IPS DF 6.9 (cell line): ENCODE results near the gene SMIM1.
"Not testable (repeated sequence)": the region's sequence is repeated elsewhere in the genome, so short reads cannot be mapped to it uniquely, and the experiment has no call there.

Experiments
- DNase-seq: peaks from one replicate; pipeline ENCODE4 v3.0.0-alpha.2; 2013; ENCODE audit warnings: low read depth, low spot score
- H3K27ac ChIP-seq: one replicate; pipeline ENCODE4 v1.5.1; 2013; ENCODE audit warnings: low read length, control low read depth
- H3K27me3 ChIP-seq: 2 replicates; pipeline ENCODE4 v1.6.1; 2013; ENCODE audit warnings: mild to moderate bottlenecking, low read length; ENCODE audit not compliant: control insufficient read depth, insufficient read depth
- H3K36me3 ChIP-seq: 2 replicates; pipeline ENCODE4 v1.6.1; 2013; ENCODE audit warnings: low read length; ENCODE audit not compliant: control insufficient read depth, insufficient read depth
- H3K4me1 ChIP-seq: 2 replicates; pipeline ENCODE4 v1.6.1; 2013; ENCODE audit warnings: low read length; ENCODE audit not compliant: control insufficient read depth, insufficient read depth
- H3K4me3 ChIP-seq: 2 replicates; pipeline ENCODE4 v1.5.1; 2013; ENCODE audit warnings: mild to moderate bottlenecking, low read length
- H3K9me3 ChIP-seq: 2 replicates; pipeline ENCODE4 v1.6.1; 2013; ENCODE audit warnings: low read length, inconsistent platforms; ENCODE audit not compliant: control insufficient read depth, insufficient read depth
- WGBS: extraction: QIAGEN DNeasy Blood & Tissue Kit; methylation state at CpG from one replicate; pipeline ENCODE4 v1.1.7; 2013; ENCODE audit warnings: mixed read lengths, missing lambda C conversion rate; ENCODE audit not compliant: insufficient read length, insufficient coverage; 5-methylcytosine and 5-hydroxymethylcytosine counted together

Gene SMIM1, protein sequence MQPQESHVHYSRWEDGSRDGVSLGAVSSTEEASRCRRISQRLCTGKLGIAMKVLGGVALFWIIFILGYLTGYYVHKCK

DNA sequence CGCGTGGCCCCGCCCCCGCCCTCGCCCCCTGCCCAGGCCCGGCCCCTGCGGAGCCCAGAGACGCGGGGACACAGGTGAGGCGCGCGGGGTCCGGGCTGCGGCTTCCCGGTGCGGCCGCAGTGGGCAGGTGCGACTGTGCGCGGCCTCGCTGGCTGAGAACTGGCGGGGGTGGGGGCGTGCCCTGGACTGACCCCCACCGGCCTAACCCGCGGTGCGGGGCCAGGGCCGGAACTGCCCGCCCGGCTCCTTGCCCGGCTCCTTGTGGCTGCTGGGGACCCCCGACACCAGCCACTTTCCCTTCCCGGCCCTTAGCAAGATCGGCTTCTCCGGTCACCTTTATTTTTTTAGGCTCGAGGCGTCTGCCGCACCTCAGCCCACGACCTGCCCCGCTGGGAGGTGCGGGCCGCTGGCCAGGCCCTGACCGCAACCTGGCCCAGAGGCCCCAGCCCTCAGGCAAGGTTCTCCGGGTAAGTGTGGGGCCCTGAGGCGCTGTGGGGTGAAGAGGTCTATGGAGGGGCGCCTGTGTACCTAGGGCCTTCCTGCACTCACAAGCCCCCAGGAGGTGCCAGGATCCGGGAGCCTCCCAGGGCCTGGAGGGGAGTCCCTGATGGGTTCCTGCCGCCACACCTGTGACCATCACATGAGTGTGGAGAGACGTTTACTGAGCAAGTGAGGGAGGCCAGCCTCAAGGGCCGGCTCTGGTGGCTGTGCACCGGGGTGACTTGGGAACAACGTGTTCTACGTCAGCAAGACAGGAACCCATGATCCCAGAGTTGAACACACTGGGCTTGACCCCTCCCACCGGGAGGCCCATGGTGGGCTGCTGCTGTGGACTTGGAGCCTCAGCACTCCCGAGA is at the start of gene SMIM1:
TSS of gene SMIM1 (plus strand) at position 35 of the 857 bp plus-strand sequence. CDS start 2,625 bp downstream, outside the sequence.
- H3K27ac ChIP-seq: no peak within 1 kb of the TSS
- peaks cover 16% of the 10 kb centered on the region for H3K4me1 ChIP-seq
- no peaks in the 10 kb centered on the region for H3K27me3 ChIP-seq
- no peak for DNase-seq
- H3K36me3 ChIP-seq: no peaks in the 10 kb centered on the region; the same call in 1 of the 2 replicates
- H3K4me3 ChIP-seq: peak within 1 kb of the TSS; percentile 52; the same call in 1 of the 2 replicates
- no CpG with 5 or more reads among the region's 55 CpGs for WGBS
- H3K9me3 ChIP-seq: no peaks in the 10 kb centered on the region

DNA sequence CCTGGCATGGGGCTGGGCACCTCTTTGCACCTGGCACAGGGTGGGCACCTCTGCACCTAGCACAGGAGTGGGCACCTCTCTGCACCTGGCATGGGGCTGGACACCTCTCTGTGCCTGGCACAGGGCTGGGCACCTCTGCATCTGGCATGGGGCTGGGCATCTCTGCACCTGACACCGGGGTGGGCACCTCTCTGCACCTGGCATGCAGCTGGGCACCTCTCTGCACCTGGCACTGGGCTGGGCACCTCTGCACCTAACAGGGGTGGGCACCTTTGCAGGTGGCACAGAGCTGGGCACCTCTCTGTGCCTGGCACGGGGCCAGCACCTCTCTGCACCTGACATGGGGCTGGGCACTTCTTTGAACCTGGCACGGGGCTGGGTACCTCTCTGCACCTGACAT is 49.7 kb upstream of the SMIM1 start:
- no CpG with 5 or more reads among the region's 3 CpGs for WGBS
- Histone ChIP-seq H3K4me1 (peaks cover 5% of the 10 kb centered on the region; the same call in 1 of the 2 replicates), H3K36me3 (no peaks in the 10 kb centered on the region; the same call in 1 of the 2 replicates), H3K27ac (no peak overlapping the region), H3K4me3 (no peak overlapping the region), H3K9me3 (no peaks in the 10 kb centered on the region), H3K27me3 (no peaks in the 10 kb centered on the region)
- no peak for DNase-seq

DNA sequence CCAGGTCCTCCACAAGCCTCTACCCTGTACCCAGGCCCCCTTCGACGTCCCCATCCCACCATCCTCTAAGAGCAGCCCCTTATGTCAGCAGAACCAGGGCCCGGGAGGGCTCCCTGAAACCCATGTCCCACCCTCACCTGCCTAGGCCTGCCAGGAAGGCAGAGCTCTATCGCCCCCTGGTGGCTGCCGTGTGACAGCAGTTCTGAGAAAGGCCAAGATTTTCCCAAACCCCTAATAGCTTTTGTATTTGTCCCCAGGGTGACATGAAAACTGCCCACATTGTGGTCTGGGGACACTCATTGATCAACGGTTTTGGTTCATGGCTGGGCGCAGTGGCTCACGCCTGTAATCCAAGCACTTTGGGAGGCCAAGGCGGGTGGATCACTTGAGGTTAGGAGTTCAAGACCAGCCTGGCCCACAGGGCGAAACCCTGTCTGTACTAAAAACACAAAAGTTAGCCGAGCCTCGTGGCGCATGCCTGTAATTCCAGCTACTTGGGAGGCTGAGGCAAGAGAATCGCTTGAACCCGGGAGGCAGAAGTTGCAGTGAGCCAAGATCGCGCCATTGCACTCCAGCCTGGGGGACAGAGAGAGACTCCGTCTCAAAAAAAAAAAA is 48.0 kb upstream of the SMIM1 start:
- not testable (repeated sequence) for H3K27me3 ChIP-seq, H3K27ac ChIP-seq, H3K4me1 ChIP-seq, H3K9me3 ChIP-seq, H3K4me3 ChIP-seq, H3K36me3 ChIP-seq
- peak; percentile 70 for DNase-seq
- no CpG with 5 or more reads among the region's 18 CpGs for WGBS

DNA sequence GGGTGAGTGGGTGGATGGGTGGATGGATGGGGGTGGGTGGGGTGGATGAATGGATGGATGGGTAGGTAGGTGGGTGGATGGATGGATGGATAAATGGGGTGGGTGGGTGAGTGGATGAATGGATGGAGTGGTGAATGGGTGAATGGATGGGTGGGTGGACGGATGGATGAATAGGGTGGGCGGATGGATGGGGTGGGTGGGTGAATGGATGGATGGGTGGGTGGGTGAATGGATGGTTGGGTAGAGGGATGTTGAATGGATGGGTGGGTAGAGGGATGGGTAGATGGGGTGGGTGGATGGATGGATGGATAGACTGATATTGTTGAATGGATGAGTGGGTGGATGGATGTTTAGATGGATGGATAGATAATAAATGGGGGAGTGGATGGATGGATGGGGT is 47.2 kb upstream of the SMIM1 start:
- Histone ChIP-seq H3K27me3 (no peaks in the 10 kb centered on the region), H3K4me1 (peaks cover 2% of the 10 kb centered on the region; the same call in 1 of the 2 replicates), H3K9me3 (no peaks in the 10 kb centered on the region), H3K4me3 (no peak overlapping the region), H3K36me3 (no peaks in the 10 kb centered on the region; the same call in 1 of the 2 replicates), H3K27ac (no peak overlapping the region)
- no peak for DNase-seq
- WGBS: 100% methylated on average over 2 of the region's 2 CpGs

DNA sequence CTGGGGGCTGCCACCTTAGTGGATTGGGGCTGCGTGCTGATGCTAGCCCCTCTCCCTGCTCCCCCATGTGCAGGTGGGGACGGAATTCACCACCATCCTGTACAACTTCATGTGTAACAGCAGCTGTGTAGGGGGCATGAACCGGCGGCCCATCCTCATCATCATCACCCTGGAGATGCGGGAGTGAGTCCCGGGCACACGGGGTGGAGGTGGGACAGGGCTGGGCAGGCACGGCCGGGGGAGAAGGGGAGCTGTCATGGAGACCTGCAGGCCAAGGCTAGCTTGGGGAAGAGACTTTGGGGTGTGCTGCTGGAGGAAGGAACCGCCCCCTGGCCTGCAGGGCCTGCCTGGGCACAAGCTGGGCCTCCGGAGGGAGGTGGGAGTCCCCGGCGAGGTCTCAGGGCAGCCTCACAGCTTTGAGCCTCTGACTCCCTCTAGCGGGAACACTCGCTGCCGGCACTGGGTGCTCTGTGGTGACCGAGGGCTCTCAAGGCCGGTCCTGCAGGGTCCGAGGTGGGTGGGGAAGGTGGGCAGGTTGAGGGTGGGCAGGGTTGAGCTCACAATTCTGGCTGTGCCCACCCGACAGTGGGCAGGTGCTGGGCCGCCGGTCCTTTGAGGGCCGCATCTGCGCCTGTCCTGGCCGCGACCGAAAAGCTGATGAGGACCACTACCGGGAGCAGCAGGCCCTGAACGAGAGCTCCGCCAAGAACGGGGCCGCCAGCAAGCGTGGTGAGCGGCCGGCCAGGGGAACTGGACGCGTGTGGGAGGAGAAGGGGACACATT is 45.3 kb upstream of the SMIM1 start:
- Histone ChIP-seq H3K27me3 (no peaks in the 10 kb centered on the region), H3K4me1 (peaks cover 1% of the 10 kb centered on the region), H3K9me3 (no peaks in the 10 kb centered on the region), H3K4me3 (no peak overlapping the region), H3K27ac (no peak overlapping the region), H3K36me3 (no peaks in the 10 kb centered on the region; the same call in 1 of the 2 replicates)
- no CpG with 5 or more reads among the region's 37 CpGs for WGBS
- DNase-seq: no peak

DNA sequence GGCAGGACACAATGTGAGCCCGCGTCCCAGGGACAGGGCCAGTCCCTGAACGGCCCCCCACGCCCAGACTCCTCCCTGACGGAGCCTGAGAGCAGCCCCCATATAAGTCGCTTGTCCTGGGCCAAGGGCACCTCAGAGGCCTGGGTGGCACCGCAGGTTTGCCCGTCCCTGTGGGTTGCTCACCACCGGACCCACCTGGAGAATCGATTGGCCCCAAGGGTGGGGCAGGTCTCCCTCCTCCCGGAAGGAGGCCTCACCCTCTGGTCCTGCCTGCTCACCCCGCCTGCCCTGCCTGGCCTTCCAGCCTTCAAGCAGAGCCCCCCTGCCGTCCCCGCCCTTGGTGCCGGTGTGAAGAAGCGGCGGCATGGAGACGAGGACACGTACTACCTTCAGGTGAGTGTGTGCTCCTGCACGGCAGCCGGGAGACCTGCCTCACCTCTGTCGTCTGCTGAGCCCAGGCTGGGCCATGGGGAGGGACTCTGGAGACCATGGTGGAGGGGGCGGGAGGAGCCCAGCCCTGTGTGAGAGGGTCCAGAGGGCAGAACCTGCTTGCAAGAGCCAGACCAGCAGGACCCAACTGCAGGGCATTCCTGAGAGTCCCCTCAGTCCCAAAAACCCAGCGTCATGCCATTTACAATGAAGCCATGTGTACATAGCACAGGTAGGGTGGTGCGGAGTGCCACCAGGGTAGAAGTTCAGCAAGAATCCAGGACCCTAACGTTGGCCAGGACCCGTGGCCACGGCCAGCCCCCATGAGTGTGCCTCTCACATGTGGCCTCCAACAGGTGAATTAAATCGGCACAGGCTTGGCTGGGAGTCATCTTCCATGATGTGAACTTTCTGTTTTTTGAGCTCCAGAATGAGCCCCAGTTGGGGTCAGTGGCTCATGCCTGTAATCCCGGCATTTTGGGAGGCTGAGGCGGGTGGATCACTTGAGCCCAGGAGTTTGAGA is 44.4 kb upstream of the SMIM1 start:
- no CpG with 5 or more reads among the region's 31 CpGs for WGBS
- Histone ChIP-seq H3K9me3 (no peaks in the 10 kb centered on the region), H3K27ac (no peak overlapping the region), H3K4me1 (peaks cover 2% of the 10 kb centered on the region), H3K27me3 (no peaks in the 10 kb centered on the region), H3K36me3 (no peaks in the 10 kb centered on the region; the same call in 1 of the 2 replicates), H3K4me3 (no peak overlapping the region)
- no peak for DNase-seq

DNA sequence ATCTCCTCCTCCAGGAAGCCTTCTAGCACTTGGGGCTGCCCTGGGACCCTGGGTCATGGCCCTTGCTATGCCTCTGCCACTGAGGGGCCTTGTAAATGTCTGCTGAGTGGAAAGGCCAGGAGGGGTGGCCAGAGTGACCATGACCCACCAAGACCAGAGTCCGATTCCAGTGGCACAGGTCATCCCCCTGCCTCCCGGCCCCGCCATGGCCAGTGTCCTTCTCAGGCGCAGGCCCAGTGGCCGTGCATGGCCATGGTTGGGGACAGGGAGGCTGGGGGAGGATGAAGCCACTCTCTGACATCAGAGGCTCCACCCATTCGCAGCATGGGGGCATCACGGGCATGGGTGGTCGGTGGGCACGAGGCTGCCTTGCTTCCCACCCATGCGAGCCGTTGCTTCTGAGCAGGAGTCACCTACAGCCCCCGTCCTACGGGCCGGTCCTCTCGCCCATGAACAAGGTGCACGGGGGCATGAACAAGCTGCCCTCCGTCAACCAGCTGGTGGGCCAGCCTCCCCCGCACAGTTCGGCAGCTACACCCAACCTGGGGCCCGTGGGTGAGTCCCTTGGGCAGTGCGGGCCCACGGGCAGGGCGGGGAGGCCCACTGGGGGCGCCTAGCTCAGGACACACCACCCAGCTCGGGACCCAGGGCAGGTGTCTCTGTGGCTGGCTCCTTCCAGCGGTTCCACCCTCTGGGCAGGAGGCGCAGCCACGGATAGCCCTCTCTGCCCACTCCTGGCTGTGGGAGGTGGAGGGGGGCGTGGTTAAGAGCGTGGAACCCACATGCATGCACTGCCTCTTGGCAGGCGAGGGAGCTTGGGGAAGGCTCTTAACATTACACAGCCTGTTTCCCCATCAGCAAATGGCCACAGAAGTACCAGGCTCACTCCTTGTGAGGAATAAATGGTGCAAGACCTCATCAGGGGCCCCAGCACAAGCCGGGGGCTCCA is 42.7 kb upstream of the SMIM1 start:
- Histone ChIP-seq H3K9me3 (no peaks in the 10 kb centered on the region), H3K27me3 (no peaks in the 10 kb centered on the region), H3K4me3 (no peak overlapping the region), H3K36me3 (no peaks in the 10 kb centered on the region; the same call in 1 of the 2 replicates), H3K4me1 (peaks cover 6% of the 10 kb centered on the region; the same call in 1 of the 2 replicates), H3K27ac (no peak overlapping the region)
- no peak for DNase-seq
- WGBS: no CpG with 5 or more reads among the region's 32 CpGs

DNA sequence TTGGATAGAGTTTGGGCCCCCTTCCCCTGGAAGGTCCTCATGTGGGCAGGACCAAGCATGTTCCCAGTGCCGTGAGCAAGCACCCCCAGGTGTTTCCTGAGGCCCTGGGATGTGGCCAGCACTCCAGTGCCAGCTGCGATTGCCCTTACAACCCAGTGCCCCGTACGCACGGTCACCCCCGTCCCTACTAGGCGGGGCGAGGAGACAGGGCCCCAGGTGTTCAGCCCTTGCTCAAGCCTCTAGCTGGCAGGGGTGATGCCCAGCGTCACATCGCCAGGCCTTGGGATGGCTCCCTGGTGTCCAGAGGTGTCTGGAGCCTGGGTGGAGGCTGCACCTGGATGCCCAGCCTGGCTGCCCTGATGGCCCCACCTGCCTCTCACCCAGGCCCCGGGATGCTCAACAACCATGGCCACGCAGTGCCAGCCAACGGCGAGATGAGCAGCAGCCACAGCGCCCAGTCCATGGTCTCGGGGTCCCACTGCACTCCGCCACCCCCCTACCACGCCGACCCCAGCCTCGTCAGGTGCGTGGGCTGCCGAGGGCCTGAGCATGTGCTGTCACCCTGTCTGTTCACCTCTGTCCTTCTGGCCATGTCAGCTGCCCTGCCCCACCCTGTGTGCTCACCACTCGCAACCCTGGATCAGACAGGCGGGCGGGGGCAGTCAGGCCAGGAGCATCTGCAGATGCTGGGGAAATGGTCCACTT is 41.9 kb upstream of the SMIM1 start:
- no peaks in the 10 kb centered on the region for H3K27me3 ChIP-seq
- WGBS: no CpG with 5 or more reads among the region's 25 CpGs

More for the DNA sequence above, 41.9 kb upstream of the SMIM1 start:
- no peaks in the 10 kb centered on the region; the same call in 1 of the 2 replicates for H3K36me3 ChIP-seq
- no peak overlapping the region for H3K4me3 ChIP-seq
- no peaks in the 10 kb centered on the region for H3K9me3 ChIP-seq
- peaks cover 6% of the 10 kb centered on the region; the same call in 1 of the 2 replicates for H3K4me1 ChIP-seq
- DNase-seq: no peak
- no peak overlapping the region for H3K27ac ChIP-seq
